NCI-H1105 treated with DMSO at 0.1 percent for 48 hours (cell line): Measurements from ENCODE around the gene ZNF506.
A peak's percentile ranks its signal among the peaks of the same experiment; 100 is the strongest.
"Not testable (repeated sequence)": the region's sequence is repeated elsewhere in the genome, so short reads cannot be mapped to it uniquely, and the experiment has no call there.

Experiments
- DNase-seq: peaks from one replicate; lab custom pipeline; 2025; lab: John Stamatoyannopoulos, UW

ZNF506 gene

DNA sequence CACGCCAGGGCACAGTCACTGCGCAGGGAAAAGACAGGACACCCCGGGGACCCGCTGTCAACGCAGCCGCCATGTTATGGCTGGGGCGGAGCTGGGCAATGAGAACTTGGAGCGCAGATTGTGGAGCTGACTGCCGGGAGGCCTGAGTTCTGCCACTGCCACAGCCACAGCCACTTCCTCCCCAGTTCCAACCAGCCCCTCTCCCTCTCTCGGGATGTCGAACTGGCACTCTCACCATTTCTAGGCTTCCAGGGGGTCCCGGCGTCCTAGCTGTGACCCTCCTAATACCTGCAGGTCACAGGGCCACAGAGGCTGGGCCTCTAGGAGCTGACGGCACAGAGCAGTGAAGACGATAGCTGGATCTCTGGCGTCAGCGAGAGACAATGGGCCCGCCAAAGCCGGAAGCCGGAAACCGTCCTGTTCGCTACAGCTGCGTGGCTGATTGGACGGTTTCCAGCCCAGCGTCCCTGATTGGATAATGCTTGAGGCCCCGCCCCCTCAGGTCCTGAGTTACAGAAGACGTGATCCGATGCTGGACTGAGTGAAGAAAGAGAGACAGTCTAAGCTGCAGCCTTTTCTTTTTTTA, at the start of gene ZNF506:
Gene ZNF506 (minus strand): TSS at position 385 of the 586 bp plus-strand sequence. CDS start 147 bp downstream, at position 238.
- peak; percentile 97 for DNase-seq

- DNase-seq, result not testable (repeated sequence)
Observed at GRCh38 chr19:19870086-19870485, 48.5 kb upstream of the ZNF506 start.

- DNase-seq, result peak; percentile 30
Observed at GRCh38 chr19:19866611-19867248, 45.2 kb upstream of the ZNF506 start.

DNA sequence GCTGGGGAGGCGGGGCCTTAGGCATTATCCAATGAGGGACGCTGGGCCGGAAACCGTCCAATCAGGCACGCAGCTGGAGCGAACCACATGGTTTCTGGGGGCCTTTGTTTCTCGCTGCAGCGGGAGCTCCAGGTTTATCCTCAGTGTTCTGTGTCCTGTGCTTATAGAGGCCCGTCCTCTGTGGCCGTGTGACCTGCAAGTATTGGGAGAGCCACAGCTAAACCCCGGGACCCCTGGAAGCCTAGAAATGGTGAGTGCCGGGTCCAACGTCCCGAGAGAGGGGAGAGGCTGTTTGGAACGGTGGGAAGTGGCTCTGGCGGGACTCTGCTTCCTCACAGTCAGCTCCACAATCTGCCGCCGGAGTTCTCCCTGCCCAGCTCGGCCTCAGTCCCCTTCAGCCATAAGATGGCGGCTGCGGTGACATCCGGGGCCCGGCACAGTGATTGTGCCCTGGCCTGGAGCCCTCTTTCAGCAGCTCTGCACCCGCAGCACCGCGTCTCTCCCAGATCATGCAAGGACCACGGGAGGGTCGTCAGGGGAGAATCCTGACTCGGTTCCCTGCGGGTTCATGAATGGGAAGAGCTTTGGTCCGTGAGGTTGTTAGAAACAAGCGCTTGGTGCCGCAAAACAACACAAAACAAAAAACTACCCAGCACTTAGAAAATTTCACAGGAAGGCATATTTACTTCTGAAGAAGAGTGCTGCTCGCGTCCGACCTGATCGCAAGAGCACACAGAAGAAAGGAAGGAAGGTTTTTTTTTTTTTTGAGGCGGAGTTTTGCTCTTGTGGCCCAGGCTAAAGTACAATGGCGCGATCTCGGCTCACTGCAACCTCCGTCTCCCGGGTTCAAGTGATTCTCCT, 44.4 kb upstream of the ZNF506 start, which contains the start of gene ZNF253:
Gene ZNF253 (plus strand): TSS at position 133 of the 861 bp plus-strand sequence. CDS start 115 bp downstream, at position 248.
- peak; percentile 97 for DNase-seq

DNA sequence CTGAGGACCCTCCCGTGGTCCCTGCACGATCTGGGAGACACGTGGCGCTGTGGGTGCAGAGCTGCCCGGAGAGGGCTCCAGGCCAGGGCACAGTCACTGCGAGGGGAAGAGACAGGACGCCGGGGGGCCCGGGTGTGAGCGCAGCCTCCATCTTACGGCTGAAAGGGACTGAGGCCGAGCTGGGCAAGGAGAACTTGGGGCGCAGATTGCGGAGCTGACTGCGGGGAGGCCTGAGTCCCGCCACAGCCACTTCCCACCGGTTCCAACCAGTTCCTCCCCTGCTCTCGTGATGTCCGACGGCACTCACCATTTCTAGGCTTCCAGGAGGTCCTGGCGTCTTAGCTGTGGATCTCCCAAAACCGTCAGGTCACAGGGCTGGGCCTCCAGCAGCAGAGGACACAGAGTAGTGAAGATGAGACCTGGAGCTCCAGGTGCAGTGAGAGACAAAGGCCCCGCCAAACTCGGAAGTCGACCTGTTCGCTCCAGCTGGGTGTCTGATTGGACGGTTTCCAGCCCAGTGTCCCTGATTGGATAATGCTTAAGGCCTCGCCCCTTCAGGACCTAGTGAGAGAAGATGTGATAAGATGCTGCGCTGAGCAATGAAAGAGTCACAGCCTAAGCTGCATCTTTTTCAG, 39.3 kb upstream of the ZNF506 start:
- DNase-seq, result no peak

DNA sequence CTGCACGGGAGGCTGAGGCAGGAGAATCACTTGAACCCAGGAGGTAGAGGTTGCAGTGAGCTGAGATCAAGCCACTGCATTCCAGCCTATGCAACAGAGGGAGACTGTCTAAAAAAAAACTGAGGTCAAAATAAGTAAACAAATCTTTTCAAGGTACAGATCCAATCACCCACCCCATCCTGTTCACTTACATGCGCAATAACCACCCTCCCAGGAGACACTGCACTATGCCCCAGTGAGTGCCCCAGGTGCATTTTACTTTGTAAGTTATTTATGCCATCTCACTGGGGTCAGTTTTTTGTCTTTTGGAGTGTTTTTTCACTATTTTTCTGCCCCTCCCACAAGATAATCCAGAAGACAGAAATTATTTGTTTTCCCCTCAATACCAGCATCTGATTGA, 37.2 kb upstream of the ZNF506 start:
- no peak for DNase-seq

- DNase-seq, result not testable (repeated sequence)
Observed at GRCh38 chr19:19851740-19852139, 30.2 kb upstream of the ZNF506 start.

DNA sequence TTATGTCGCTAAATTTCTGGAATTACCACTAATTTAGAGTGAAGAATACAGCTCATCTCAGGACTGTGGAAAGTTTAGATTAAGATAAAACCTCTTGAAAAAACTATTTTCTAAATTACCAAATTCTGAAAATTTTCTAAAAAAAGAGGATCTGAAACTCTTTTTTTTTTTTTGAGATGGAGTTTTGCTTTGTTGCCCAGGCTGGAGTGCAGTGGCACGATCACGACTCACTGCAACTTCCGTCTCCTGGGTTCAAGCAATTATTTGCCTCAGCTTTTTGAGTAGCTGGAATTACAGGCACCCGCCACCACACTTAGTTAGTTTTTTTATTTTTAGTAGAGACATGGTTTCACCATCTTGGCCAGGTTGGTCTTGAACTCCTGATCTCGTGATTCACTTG, 27.5 kb upstream of the ZNF506 start:
- no peak for DNase-seq

- DNase-seq, result no peak
Observed at GRCh38 chr19:19847781-19848180, 26.2 kb upstream of the ZNF506 start.

- DNase-seq, result no peak
Observed at GRCh38 chr19:19835560-19836038, 14.0 kb upstream of the ZNF506 start.

- no peak for DNase-seq
Observed at GRCh38 chr19:19826875-19827274, 5.3 kb upstream of the ZNF506 start.

- no peak for DNase-seq
Observed at GRCh38 chr19:19823916-19824315, 2.4 kb upstream of the ZNF506 start.

DNA sequence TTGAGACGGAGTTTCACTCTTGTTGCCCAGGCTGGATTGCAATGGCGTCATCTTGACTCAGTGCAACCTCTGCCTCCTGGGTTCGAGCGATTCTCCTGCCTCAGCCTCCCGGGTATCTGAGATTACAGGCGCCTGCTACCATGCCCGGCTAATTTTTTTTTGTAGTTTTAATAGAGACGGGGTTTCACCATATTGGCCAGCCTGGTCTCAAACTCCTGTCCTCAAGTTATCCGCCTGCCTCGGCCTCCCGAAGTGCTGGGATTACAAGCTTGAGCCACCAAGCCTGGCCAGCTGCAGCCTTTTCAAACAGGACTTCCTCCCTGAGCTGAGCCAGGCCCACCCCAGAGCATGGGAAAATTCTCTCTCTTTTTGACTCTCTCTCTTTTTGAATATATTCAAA, 426 bp upstream of the ZNF506 start:
- DNase-seq, result not testable (repeated sequence)

DNA sequence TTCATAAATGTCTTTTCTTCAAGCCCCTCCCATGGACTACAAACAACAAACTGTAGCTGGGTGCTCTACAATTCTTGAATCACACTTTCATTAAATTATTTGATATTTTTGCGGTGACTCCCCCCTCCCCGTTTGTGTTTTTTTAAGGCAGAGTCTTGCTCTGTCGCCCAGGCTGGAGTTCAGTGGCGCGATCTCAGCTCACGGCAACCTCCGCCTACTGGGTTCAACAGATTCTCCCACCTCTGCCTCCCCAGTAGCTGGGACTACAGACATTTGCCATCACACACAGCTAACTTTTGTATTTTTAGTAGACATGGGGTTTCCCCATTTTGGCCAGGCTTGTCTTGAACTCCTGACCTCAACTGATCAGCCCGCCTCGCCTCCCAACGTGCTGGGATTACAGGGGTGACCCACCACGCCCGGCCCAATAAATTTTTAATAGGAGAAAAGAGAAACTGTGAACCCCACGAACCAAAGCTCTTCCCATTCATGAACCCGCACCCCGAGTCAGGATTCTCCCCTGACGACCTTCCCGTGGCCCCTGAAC, 703 bp downstream of the ZNF506 start:
- DNase-seq, result no peak

DNA sequence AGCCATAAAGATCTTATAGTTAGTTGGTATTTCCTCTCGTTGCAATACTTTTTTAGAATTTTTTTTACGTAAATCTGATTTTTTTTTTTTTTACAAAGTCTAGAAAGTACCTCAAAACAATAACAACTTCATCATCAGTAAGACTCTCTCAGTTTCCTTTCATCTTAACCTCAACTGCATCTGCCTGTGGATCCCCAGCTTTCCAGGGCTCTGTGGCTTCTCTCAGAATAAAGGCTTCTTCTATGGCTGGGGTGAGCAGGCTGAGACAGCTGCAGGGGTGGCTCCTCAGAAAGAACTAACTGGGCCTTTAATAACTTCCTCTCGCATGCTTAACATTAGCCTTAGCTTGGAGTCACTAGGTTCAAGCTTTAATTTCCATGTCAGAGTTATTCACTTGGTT, 4.2 kb downstream of the ZNF506 start:
- no peak for DNase-seq

DNA sequence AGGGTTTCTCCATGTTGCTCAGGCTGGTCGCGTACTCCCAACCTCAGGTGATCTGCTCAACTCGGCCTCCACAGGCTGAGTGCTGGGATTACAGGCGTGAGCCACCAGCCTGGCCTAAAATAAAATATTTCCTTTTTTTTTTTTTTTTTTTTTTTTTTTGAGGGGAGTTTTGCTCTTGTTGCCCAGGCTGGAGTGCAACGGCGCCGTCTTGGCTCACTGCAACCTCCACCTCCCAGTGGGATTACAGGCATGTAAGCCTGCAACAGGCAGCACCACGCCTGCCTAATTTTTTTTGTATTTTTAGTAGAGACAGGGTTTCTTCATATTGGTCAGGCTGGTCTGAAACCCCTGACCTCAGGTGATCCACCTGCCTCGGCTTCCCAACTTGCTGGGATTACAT, 4.9 kb downstream of the ZNF506 start:
- DNase-seq, result no peak

GRCh38 chr19:19811999-19812398, 9.6 kb downstream of the ZNF506 start:
- DNase-seq, result not testable (repeated sequence)

DNA sequence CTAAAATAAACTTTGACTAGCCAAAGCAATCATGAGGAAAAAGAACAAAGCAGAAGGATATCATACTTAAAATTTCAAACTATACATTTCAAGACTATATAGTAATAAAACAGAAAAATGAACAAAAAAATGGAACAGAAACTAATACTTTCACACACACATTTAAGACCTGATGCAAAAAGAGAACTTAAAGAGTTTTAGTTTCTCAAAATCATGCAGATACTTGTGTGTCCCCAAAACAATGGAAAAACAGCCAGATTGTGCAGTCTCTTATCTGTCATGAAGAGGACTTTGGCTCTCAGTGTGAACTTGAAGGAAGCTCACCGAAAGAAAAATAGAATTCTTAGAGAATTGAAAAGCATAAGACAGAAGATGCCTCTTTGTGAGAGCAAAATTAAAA, 16.1 kb downstream of the ZNF506 start:
- no peak for DNase-seq

DNA sequence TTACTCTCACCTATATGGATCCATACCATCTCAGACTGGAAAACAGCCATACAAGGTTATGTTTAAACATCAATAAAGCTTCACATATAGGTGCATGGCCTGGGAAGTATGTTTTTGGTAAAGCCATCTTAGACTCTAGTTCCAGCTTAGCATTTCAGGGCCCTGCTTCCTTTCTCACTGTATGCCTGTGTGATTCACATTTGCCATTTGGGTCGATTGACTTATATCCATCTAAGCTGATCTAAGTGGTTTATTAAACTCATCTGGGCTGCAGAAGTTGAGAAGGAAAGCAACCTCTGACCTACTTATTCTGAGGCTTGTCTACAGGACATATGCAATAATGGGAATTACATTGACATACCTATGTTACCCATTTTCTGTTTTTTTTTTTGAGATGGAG, 33.5 kb downstream of the ZNF506 start:
- DNase-seq, result no peak

DNA sequence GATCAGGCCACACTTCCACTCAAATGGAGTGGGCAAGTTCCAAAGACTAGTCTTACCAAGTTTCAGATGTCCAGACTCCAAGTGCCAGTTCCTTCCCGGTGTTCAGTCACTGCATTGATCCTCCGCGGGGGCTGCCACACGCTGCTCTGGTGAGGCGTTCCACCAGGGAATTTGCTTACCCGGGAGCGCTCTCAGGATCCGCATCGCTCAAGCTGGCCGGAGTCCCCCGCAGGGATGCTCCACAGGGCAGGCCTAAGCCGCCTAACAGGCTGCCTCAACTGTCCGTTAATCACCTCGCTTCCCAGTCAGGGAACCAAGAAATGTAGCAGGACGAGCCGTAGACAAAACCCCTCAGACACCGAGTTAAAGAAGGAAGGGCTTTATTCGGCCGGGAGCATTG, 36.1 kb downstream of the ZNF506 start:
- DNase-seq, result not testable (repeated sequence)

- DNase-seq, result no peak
Observed at GRCh38 chr19:19782783-19783182, 38.8 kb downstream of the ZNF506 start.

- peak; percentile 93 for DNase-seq
Observed at GRCh38 chr19:19781791-19782190, 39.8 kb downstream of the ZNF506 start.
